C4-2B (cell line): Measurements from ENCODE around the gene TSTD2.

Experiments
- ZFX ChIP-seq: fragments of 450-650 bp; IDR thresholded peaks from 2 replicates; pipeline ENCODE4 v1.6.1; 2017
- TF ChIP-seq, protein P1 (sequence below): fragments of 450-650 bp; conservative IDR thresholded peaks from 2 replicates; pipeline ENCODE4 v1.5.1; 2017; ENCODE audit warnings: mild to moderate bottlenecking

DNA sequence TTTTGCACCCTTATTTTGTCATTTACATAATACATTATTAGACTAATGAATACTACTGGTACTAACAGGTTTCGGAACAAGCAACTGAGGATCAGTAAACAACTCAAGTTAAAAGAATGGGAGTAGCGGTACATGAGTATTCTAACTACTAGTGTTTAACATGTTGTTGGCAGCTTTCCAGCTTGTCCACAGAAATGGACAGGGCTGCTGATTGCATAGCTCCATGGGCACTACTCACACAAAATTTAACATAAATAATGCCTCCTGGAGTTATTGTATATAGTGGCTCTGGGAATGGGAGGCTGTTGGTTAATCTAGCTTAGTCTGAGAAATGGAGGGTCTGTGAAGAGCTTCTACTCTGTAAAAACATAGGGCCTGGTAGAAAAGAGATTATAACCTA is 7.2 kb upstream of the TSTD2 start:
- no peak for TF ChIP-seq ZFX
- TF ChIP-seq, protein P1, sequence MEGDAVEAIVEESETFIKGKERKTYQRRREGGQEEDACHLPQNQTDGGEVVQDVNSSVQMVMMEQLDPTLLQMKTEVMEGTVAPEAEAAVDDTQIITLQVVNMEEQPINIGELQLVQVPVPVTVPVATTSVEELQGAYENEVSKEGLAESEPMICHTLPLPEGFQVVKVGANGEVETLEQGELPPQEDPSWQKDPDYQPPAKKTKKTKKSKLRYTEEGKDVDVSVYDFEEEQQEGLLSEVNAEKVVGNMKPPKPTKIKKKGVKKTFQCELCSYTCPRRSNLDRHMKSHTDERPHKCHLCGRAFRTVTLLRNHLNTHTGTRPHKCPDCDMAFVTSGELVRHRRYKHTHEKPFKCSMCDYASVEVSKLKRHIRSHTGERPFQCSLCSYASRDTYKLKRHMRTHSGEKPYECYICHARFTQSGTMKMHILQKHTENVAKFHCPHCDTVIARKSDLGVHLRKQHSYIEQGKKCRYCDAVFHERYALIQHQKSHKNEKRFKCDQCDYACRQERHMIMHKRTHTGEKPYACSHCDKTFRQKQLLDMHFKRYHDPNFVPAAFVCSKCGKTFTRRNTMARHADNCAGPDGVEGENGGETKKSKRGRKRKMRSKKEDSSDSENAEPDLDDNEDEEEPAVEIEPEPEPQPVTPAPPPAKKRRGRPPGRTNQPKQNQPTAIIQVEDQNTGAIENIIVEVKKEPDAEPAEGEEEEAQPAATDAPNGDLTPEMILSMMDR = no peak
